GM23338 (cell line): ENCODE results near the gene M1AP. TPM values are rescaled to one million over a fixed set of nuclear protein-coding genes. Genes with fewer than 3 reads are reported as not detected.

Experiments
- ATAC-seq: fragments of 200-7000 bp; cut with Tn5 transposase; 3 replicates; pipeline ENCODE4 v1.9.1; 2020
- DNase-seq: peaks from one replicate; pipeline ENCODE4 v3.0.0-alpha.2; 2015; ENCODE audit warnings: low spot score
- H2AFZ ChIP-seq: fragments of 200-600 bp; sonication (generic); 2 replicates; pipeline ENCODE4 v1.8.0; 2016; ENCODE audit warnings: antibody characterized with exemption, mild to moderate bottlenecking, moderate library complexity
- H3F3A ChIP-seq: fragments of 200-600 bp; sonication (generic); replicated peaks from 2 replicates; pipeline ENCODE4 v1.8.0; 2017; ENCODE audit warnings: antibody characterized with exemption, mixed run types, low read depth
- H3K27ac ChIP-seq: fragments of 200-600 bp; sonication (generic); 2 replicates; pipeline ENCODE4 v1.6.1; 2016; ENCODE audit warnings: low read depth
- H3K27me3 ChIP-seq: fragments of 200-600 bp; sonication (generic); 2 replicates; pipeline ENCODE4 v1.8.0; 2016; ENCODE audit warnings: mild to moderate bottlenecking, mixed run types, moderate library complexity; ENCODE audit not compliant: insufficient read depth
- H3K36me3 ChIP-seq: fragments of 200-600 bp; sonication (generic); 2 replicates; pipeline ENCODE4 v1.8.0; 2016; ENCODE audit warnings: mild to moderate bottlenecking; ENCODE audit not compliant: insufficient read depth
- H3K4me1 ChIP-seq: fragments of 200-600 bp; sonication (generic); 2 replicates; pipeline ENCODE4 v1.8.0; 2016; ENCODE audit warnings: mild to moderate bottlenecking, moderate library complexity; ENCODE audit not compliant: insufficient read depth
- H3K4me2 ChIP-seq: fragments of 200-600 bp; sonication (generic); 2 replicates; pipeline ENCODE4 v1.7.1; 2017; ENCODE audit warnings: mixed run types
- H3K4me3 ChIP-seq: fragments of 200-600 bp; sonication (generic); 2 replicates; pipeline ENCODE4 v1.6.1; 2016; ENCODE audit warnings: mixed run types
- H3K79me2 ChIP-seq: fragments of 200-600 bp; sonication (generic); replicated peaks from 2 replicates; pipeline ENCODE4 v1.8.0; 2017; ENCODE audit warnings: mild to moderate bottlenecking; ENCODE audit not compliant: insufficient read depth
- H3K9me2 ChIP-seq: fragments of 200-600 bp; sonication (generic); 2 replicates; pipeline ENCODE4 v1.8.0; 2017; ENCODE audit not compliant: insufficient read depth
- H4K20me1 ChIP-seq: fragments of 200-600 bp; sonication (generic); replicated peaks from 2 replicates; pipeline ENCODE4 v1.8.0; 2017; ENCODE audit warnings: mild to moderate bottlenecking; ENCODE audit not compliant: insufficient read depth
- H3K27ac Mint-ChIP-seq: 2 replicates; pipeline ENCODE4 v1.8.0; 2020; ENCODE audit warnings: inconsistent platforms, mild to moderate bottlenecking, moderate library complexity, mixed read lengths
- H3K27me3 Mint-ChIP-seq: 3 replicates; pipeline ENCODE4 v1.8.0; 2022; ENCODE audit warnings: low read depth, mild to moderate bottlenecking, moderate library complexity, mixed read lengths, inconsistent platforms; ENCODE audit not compliant: insufficient read depth, poor library complexity
- H3K36me3 Mint-ChIP-seq: 3 replicates; pipeline ENCODE4 v1.8.0; 2021; ENCODE audit warnings: low read depth, mild to moderate bottlenecking, inconsistent platforms, moderate library complexity, mixed read lengths
- H3K4me1 Mint-ChIP-seq: 3 replicates; pipeline ENCODE4 v1.8.0; 2020; ENCODE audit warnings: mild to moderate bottlenecking, inconsistent platforms, mixed read lengths
- H3K4me3 Mint-ChIP-seq: 3 replicates; pipeline ENCODE4 v1.8.0; 2021; ENCODE audit warnings: moderate library complexity, mild to moderate bottlenecking, inconsistent platforms, mixed read lengths
- H3K9me3 Mint-ChIP-seq: 3 replicates; pipeline ENCODE4 v1.8.0; 2020; ENCODE audit warnings: moderate library complexity, mild to moderate bottlenecking, inconsistent platforms, mixed read lengths
- CREB1 ChIP-seq: fragments of 250-450 bp; sonication (Bioruptor Pico); IDR thresholded peaks from 2 replicates; pipeline ENCODE4 v1.5.0; 2020; ENCODE audit warnings: low read depth, mild to moderate bottlenecking, moderate library complexity
- EZH2 ChIP-seq: fragments of 200-600 bp; sonication (generic); IDR thresholded peaks from one replicate; pipeline ENCODE4 v1.8.0; 2017; ENCODE audit warnings: antibody characterized with exemption, mild to moderate bottlenecking, low read depth; ENCODE audit not compliant: unreplicated experiment
- EZH2phosphoT487 ChIP-seq: fragments of 200-600 bp; sonication (generic); IDR thresholded peaks from one replicate; pipeline ENCODE4 v1.8.1; 2018; ENCODE audit warnings: antibody characterized with exemption; ENCODE audit not compliant: unreplicated experiment
- STAT1 ChIP-seq: IDR thresholded peaks from one replicate; pipeline ENCODE4 v1.6.1; 2016; ENCODE audit warnings: antibody characterized with exemption; ENCODE audit not compliant: unreplicated experiment
- ZNF462 ChIP-seq: fragments of 250-450 bp; sonication (Bioruptor Pico); IDR thresholded peaks from 2 replicates; pipeline ENCODE4 v1.5.0; 2020; ENCODE audit warnings: mild to moderate bottlenecking, moderate library complexity
- polyA plus RNA-seq: library from polyadenylated mRNA; unstranded; fragments of >200 nt; fragmentation: Nextera tagmentation; extraction: Ambion mirVana; gene quantifications from 2 replicates; pipeline ENCODE4 v1.2.1, GENCODE V29; 2016
- total RNA-seq: library from RNA; depleted of rRNA; stranded (reverse); fragments of >200 nt; shearing (Covaris generic); gene quantifications from 2 replicates; pipeline ENCODE4 v1.2.3, GENCODE V29; 2014
- TF ChIP-seq, protein P1 (sequence below): IDR thresholded peaks from 2 replicates; pipeline ENCODE4 v1.6.1; 2016; ENCODE audit warnings: antibody characterized with exemption

The M1AP gene
- total and polyA plus RNA-seq, 2 experiments from 2014 or later: 5.1 to 12.1 TPM

GRCh38 chr2:74582184-74582583, 65.9 kb downstream of the M1AP start:
- H4K20me1 ChIP-seq: no peaks in the 10 kb centered on the region
- TF ChIP-seq ZNF462 (CRISPR knock-in tag): no peak
- no peak for TF ChIP-seq EZH2phosphoT487
- TF ChIP-seq EZH2: no peak
- TF ChIP-seq, protein P1, sequence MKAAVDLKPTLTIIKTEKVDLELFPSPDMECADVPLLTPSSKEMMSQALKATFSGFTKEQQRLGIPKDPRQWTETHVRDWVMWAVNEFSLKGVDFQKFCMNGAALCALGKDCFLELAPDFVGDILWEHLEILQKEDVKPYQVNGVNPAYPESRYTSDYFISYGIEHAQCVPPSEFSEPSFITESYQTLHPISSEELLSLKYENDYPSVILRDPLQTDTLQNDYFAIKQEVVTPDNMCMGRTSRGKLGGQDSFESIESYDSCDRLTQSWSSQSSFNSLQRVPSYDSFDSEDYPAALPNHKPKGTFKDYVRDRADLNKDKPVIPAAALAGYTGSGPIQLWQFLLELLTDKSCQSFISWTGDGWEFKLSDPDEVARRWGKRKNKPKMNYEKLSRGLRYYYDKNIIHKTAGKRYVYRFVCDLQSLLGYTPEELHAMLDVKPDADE: no peak
- H3K79me2 ChIP-seq: no peaks in the 10 kb centered on the region
- Mint-ChIP-seq H3K4me1 (peaks cover 16% of the 10 kb centered on the region), H3K36me3 (no peaks in the 10 kb centered on the region), H3K27me3 (peaks cover 4% of the 10 kb centered on the region), H3K27ac (no peak overlapping the region), H3K4me3 (no peak overlapping the region), H3K9me3 (no peaks in the 10 kb centered on the region)
- H2AFZ ChIP-seq: no peak overlapping the region
- H3F3A ChIP-seq: no peaks in the 10 kb centered on the region
- no peaks in the 10 kb centered on the region for H3K27me3 ChIP-seq
- H3K4me2 ChIP-seq: no peak overlapping the region
- no peak overlapping the region for H3K27ac ChIP-seq
- DNase-seq (no peak), ATAC-seq (no peak)
- no peak overlapping the region for H3K4me3 ChIP-seq
- no peaks in the 10 kb centered on the region for H3K9me2 ChIP-seq
- H3K36me3 ChIP-seq: no peaks in the 10 kb centered on the region
- H3K4me1 ChIP-seq: peaks cover 7% of the 10 kb centered on the region

DNA sequence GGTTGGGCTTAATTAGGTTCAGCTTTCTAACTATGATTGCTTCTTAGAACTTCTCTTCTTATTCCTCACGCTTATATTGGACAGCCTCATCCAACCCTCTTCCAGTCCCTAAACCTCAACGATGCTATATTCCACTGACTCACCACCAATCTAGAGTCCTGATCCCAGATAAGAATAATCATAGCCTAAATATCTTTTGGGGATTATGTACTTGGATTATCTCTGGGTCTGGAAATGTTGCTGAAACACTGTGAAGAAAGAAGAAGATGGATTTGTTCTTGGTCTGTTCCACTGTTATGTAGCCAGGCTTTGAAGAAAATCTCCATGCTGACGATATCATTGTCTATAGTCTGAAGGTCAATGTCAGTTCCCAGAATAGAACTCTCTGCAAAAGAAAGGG, 66.7 kb downstream of the M1AP start:
- H3K4me2 ChIP-seq: no peak overlapping the region
- Mint-ChIP-seq H3K4me1 (peaks cover 16% of the 10 kb centered on the region), H3K4me3 (no peak overlapping the region), H3K9me3 (no peaks in the 10 kb centered on the region), H3K27me3 (peaks cover 4% of the 10 kb centered on the region), H3K27ac (no peak overlapping the region), H3K36me3 (no peaks in the 10 kb centered on the region)
- H3K79me2 ChIP-seq: no peaks in the 10 kb centered on the region
- no peak overlapping the region for H3K4me3 ChIP-seq
- no peaks in the 10 kb centered on the region for H3K9me2 ChIP-seq
- DNase-seq: no peak
- no peaks in the 10 kb centered on the region for H3K36me3 ChIP-seq
- H2AFZ ChIP-seq: no peak overlapping the region
- peaks cover 6% of the 10 kb centered on the region for H3K4me1 ChIP-seq
- H3K27ac ChIP-seq: no peak overlapping the region
- ATAC-seq: no peak
- H4K20me1 ChIP-seq: no peaks in the 10 kb centered on the region
- H3F3A ChIP-seq: no peaks in the 10 kb centered on the region
- no peaks in the 10 kb centered on the region for H3K27me3 ChIP-seq
- TF ChIP-seq CREB1 (CRISPR knock-in tag) (no peak), STAT1 (no peak)
